GM23338 (cell line): ENCODE data around the gene TXNDC17.

Experiments used
- CREB1 ChIP-seq: fragments of 250-450 bp; sonication (Bioruptor Pico); IDR thresholded peaks from 2 replicates; pipeline ENCODE4 v1.5.0; 2020; ENCODE audit warnings: low read depth, mild to moderate bottlenecking, moderate library complexity
- CTCF ChIP-seq, 2 experiments: fragments of 200-600 bp in 1 of 2; sonication (generic) in 1 of 2; conservative IDR thresholded peaks; 2 replicates each; pipeline versions ENCODE4 v1.5.1 to v1.6.1; 2016 to 2017; ENCODE audit warnings: antibody characterized with exemption in 2 of 2, low read depth in 2 of 2, mild to moderate bottlenecking in 2 of 2, moderate library complexity in 1 of 2
- EZH2 ChIP-seq: fragments of 200-600 bp; sonication (generic); IDR thresholded peaks from one replicate; pipeline ENCODE4 v1.8.0; 2017; ENCODE audit warnings: antibody characterized with exemption, mild to moderate bottlenecking, low read depth; ENCODE audit not compliant: unreplicated experiment
- EZH2phosphoT487 ChIP-seq: fragments of 200-600 bp; sonication (generic); IDR thresholded peaks from one replicate; pipeline ENCODE4 v1.8.1; 2018; ENCODE audit warnings: antibody characterized with exemption; ENCODE audit not compliant: unreplicated experiment
- JUNB ChIP-seq: IDR thresholded peaks from one replicate; pipeline ENCODE4 v1.6.1; 2016; ENCODE audit warnings: antibody characterized with exemption; ENCODE audit not compliant: unreplicated experiment
- POLR2AphosphoS5 ChIP-seq: IDR thresholded peaks from 2 replicates; pipeline ENCODE4 v1.6.1; 2016; ENCODE audit warnings: antibody characterized with exemption, low read depth
- STAT1 ChIP-seq: IDR thresholded peaks from one replicate; pipeline ENCODE4 v1.6.1; 2016; ENCODE audit warnings: antibody characterized with exemption; ENCODE audit not compliant: unreplicated experiment
- TF ChIP-seq, protein P1 (sequence below): IDR thresholded peaks from one replicate; pipeline ENCODE4 v1.6.1; 2018; ENCODE audit warnings: antibody characterized with exemption; ENCODE audit not compliant: unreplicated experiment

- TF ChIP-seq CTCF (conservative IDR thresholded peaks at IDR 0.05; ENCODE audit: low read depth in 2 of 2): no peak
- no peak for TF ChIP-seq EZH2phosphoT487
- no peak for TF ChIP-seq CREB1 (CRISPR knock-in tag)
- TF ChIP-seq POLR2AphosphoS5: no peak
- TF ChIP-seq, protein P1, sequence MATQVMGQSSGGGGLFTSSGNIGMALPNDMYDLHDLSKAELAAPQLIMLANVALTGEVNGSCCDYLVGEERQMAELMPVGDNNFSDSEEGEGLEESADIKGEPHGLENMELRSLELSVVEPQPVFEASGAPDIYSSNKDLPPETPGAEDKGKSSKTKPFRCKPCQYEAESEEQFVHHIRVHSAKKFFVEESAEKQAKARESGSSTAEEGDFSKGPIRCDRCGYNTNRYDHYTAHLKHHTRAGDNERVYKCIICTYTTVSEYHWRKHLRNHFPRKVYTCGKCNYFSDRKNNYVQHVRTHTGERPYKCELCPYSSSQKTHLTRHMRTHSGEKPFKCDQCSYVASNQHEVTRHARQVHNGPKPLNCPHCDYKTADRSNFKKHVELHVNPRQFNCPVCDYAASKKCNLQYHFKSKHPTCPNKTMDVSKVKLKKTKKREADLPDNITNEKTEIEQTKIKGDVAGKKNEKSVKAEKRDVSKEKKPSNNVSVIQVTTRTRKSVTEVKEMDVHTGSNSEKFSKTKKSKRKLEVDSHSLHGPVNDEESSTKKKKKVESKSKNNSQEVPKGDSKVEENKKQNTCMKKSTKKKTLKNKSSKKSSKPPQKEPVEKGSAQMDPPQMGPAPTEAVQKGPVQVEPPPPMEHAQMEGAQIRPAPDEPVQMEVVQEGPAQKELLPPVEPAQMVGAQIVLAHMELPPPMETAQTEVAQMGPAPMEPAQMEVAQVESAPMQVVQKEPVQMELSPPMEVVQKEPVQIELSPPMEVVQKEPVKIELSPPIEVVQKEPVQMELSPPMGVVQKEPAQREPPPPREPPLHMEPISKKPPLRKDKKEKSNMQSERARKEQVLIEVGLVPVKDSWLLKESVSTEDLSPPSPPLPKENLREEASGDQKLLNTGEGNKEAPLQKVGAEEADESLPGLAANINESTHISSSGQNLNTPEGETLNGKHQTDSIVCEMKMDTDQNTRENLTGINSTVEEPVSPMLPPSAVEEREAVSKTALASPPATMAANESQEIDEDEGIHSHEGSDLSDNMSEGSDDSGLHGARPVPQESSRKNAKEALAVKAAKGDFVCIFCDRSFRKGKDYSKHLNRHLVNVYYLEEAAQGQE: no peak
- TF ChIP-seq EZH2: no peak
- TF ChIP-seq JUNB: no peak
- TF ChIP-seq STAT1: no peak
Measured at GRCh38 chr17:6657633-6658287, 16.9 kb downstream of the TXNDC17 start.
